Left renal cortex interstitium (tissue), 4 donors: ENCODE measurements around the gene SNX1. TPM values are rescaled to one million over a fixed set of nuclear protein-coding genes. Genes with fewer than 3 reads are reported as not detected.
"Not testable (repeated sequence)": the region's sequence is repeated elsewhere in the genome, so short reads cannot be mapped to it uniquely, and the experiment has no call there.

Experiments used
- DNase-seq, 4 donors: peaks; one replicate each; pipeline ENCODE4 v3.0.0-alpha.2; 2013; ENCODE audit warnings: low read depth in 4 of 4, low spot score in 2 of 4, missing footprints in 1 of 4
- polyA plus RNA-seq, 4 donors: library from polyadenylated mRNA; unstranded; fragments of 120-200 nt; gene quantifications; one replicate each; pipeline ENCODE4 v1.2.1, GENCODE V29; 2013; ENCODE audit not compliant: insufficient read length in 4 of 4

SNX1 gene
- polyA plus RNA-seq, 4 donors = 96.2 to 114 (median 112) TPM

GRCh38 chr15:64072812-64073211 lies 23.0 kb upstream of the SNX1 start:
- no peak for DNase-seq

- not testable (repeated sequence) for DNase-seq
Observed at GRCh38 chr15:64073496-64073895, 22.3 kb upstream of the SNX1 start.

GRCh38 chr15:64082757-64083156 lies 13.0 kb upstream of the SNX1 start:
- no peak for DNase-seq

GRCh38 chr15:64089543-64090280 lies 6.1 kb upstream of the SNX1 start:
- DNase-seq = no peak

GRCh38 chr15:64090527-64090926 lies 5.3 kb upstream of the SNX1 start:
- DNase-seq = no peak

GRCh38 chr15:64092075-64092820 lies 3.5 kb upstream of the SNX1 start:
- no peak for DNase-seq

GRCh38 chr15:64092864-64093626 lies 2.7 kb upstream of the SNX1 start:
- peak in 3 of 4 donors; percentile 41 to 58 (median 56) for DNase-seq

GRCh38 chr15:64093627-64094417 lies 2.0 kb upstream of the SNX1 start, which contains the start of gene CIAO2A:
Gene CIAO2A (minus strand): TSS chr15:64093838. CDS start chr15:64093768, 70 bp downstream.
- peak; percentile 90 to 99 (median 97) for DNase-seq

GRCh38 chr15:64095431-64095794 lies 369 bp upstream of the SNX1 start:
- peak in 1 of 4 donors; percentile 19 for DNase-seq

GRCh38 chr15:64096668-64097384 lies 1.0 kb downstream of the SNX1 start:
- DNase-seq = no peak

- DNase-seq = no peak
Observed at GRCh38 chr15:64099379-64099778, 3.6 kb downstream of the SNX1 start.

- DNase-seq = no peak
Observed at GRCh38 chr15:64100958-64101357, 5.2 kb downstream of the SNX1 start.

GRCh38 chr15:64102497-64102896 lies 6.7 kb downstream of the SNX1 start:
- DNase-seq = no peak

- DNase-seq = no peak
Observed at GRCh38 chr15:64105113-64105704, 9.4 kb downstream of the SNX1 start.

GRCh38 chr15:64107337-64107736 lies 11.6 kb downstream of the SNX1 start:
- DNase-seq = no peak

GRCh38 chr15:64110108-64110701 lies 14.4 kb downstream of the SNX1 start:
- DNase-seq = not testable (repeated sequence)

GRCh38 chr15:64110950-64111678 lies 15.3 kb downstream of the SNX1 start:
- DNase-seq = no peak

- DNase-seq = no peak
Observed at GRCh38 chr15:64111679-64112050, 15.9 kb downstream of the SNX1 start.
